Measurements from ENCODE around the gene MCOLN1. TPM values are rescaled to one million over a fixed set of nuclear protein-coding genes. Genes with fewer than 3 reads are reported as not detected.

The MCOLN1 gene
- total and polyA plus RNA-seq, 12 donors = 10.4 to 34.9 (median 15.1) TPM

GRCh38 chr19:7526059-7526929 is 3.9 kb downstream of the MCOLN1 start:
- no peak for DNase-seq
- peaks cover 0 to 73% (median 6%) of the 10 kb centered on the region in 9 donors for H3K36me3 ChIP-seq
- no peaks in the 10 kb centered on the region for H3K9me3 ChIP-seq
- H3K4me1 ChIP-seq = peaks cover 7 to 33% (median 19%) of the 10 kb centered on the region in 9 donors
- ATAC-seq = no peak
- H3K27me3 ChIP-seq = no peaks in the 10 kb centered on the region
- H3K27ac ChIP-seq = no peak overlapping the region
- no peak for TF ChIP-seq CTCF (IDR thresholded peaks at IDR 0.05)
- 90 to 91% methylated on average over 31 of the region's 31 CpGs for WGBS, 2 donors
- no peak overlapping the region for H3K4me3 ChIP-seq
- intact Hi-C loops (cut with DNase I) = loop anchor here in 1 of 10 donors (10.0 kb wide), 1 partner anchor 131 kb away; no protein-coding TSS in a partner anchor

- 83 to 90% methylated on average over 25 of the region's 25 CpGs for WGBS, 2 donors
- H3K27ac ChIP-seq = peak overlapping the region in 1 of 10 donors; percentile 62
- intact Hi-C loops (cut with DNase I) = loop anchor here in 1 of 10 donors (10.0 kb wide), 1 partner anchor 133 kb away; no protein-coding TSS in a partner anchor
- peaks cover 0 to 86% (median 6%) of the 10 kb centered on the region in 9 donors for H3K36me3 ChIP-seq
- H3K27me3 ChIP-seq = no peaks in the 10 kb centered on the region
- H3K9me3 ChIP-seq = no peaks in the 10 kb centered on the region
- DNase-seq = no peak
- ATAC-seq = peak in 7 of 8 donors; percentile 18 to 74 (median 38)
- no peak overlapping the region for H3K4me3 ChIP-seq
- peaks cover 7 to 28% (median 11%) of the 10 kb centered on the region in 9 donors for H3K4me1 ChIP-seq
- TF ChIP-seq CTCF (IDR thresholded peaks at IDR 0.05) = no peak
These were observed 5.2 kb downstream of the MCOLN1 start for GRCh38 chr19:7527516-7528191.

GRCh38 chr19:7528192-7528519 is 5.7 kb downstream of the MCOLN1 start:
- intact Hi-C loops (cut with DNase I) = loop anchor here in 1 of 10 donors (10.0 kb wide), 1 partner anchor 133 kb away; no protein-coding TSS in a partner anchor
- 93 to 94% methylated on average over 7 of the region's 7 CpGs for WGBS, 2 donors
- ATAC-seq (no peak), DNase-seq (no peak)
- peaks cover 0 to 86% (median 6%) of the 10 kb centered on the region in 9 donors for H3K36me3 ChIP-seq
- H3K27ac ChIP-seq = peak overlapping the region in 1 of 10 donors; percentile 62
- no peak overlapping the region for H3K4me3 ChIP-seq
- no peak for TF ChIP-seq CTCF (IDR thresholded peaks at IDR 0.05)
- peaks cover 3 to 28% (median 8%) of the 10 kb centered on the region in 9 donors for H3K4me1 ChIP-seq
- H3K27me3 ChIP-seq = no peaks in the 10 kb centered on the region
- H3K9me3 ChIP-seq = no peaks in the 10 kb centered on the region

GRCh38 chr19:7528522-7529245 is 6.3 kb downstream of the MCOLN1 start:
- peaks cover 0 to 27% (median 8%) of the 10 kb centered on the region in 9 donors for H3K4me1 ChIP-seq
- H3K9me3 ChIP-seq = no peaks in the 10 kb centered on the region
- H3K27ac ChIP-seq = no peak overlapping the region
- intact Hi-C loops (cut with DNase I) = loop anchor here in 1 of 10 donors (10.0 kb wide), 1 partner anchor 134 kb away; no protein-coding TSS in a partner anchor
- no peak for DNase-seq
- WGBS, 2 donors = 91 to 93% methylated on average over 32 of the region's 32 CpGs
- H3K4me3 ChIP-seq = no peak overlapping the region
- no peak for TF ChIP-seq CTCF (IDR thresholded peaks at IDR 0.05)
- H3K27me3 ChIP-seq = no peaks in the 10 kb centered on the region
- ATAC-seq = no peak
- peaks cover 0 to 86% (median 6%) of the 10 kb centered on the region in 9 donors for H3K36me3 ChIP-seq

All from heart right ventricle (tissue), 16 donors.